Renal pelvis (tissue), 12 donors: ENCODE data around the gene FIBP. TPM values are rescaled to one million over a fixed set of nuclear protein-coding genes. Genes with fewer than 3 reads are reported as not detected.

Source experiments
- DNase-seq: peaks from one replicate; pipeline ENCODE4 v3.0.0-alpha.2; 2013
- long read RNA-seq, 16 experiments: transcript quantifications; one replicate each; lab custom pipeline, GENCODE V29; 2026
- polyA plus RNA-seq, 3 donors: library from polyadenylated mRNA; unstranded; fragments of 120-200 nt; gene quantifications; one replicate each; pipeline ENCODE4 v1.2.1, GENCODE V29; 2013; ENCODE audit not compliant: insufficient read length in 3 of 3

The FIBP gene
- polyA plus RNA-seq: 10 to 100 TPM; 86.5 to 95.6 (median 94.2) TPM
- long read RNA-seq, donor 1, transcript FIBP-201 (10 exons, 1,261 nt): minor isoform, 5 of 185 reads
- long read RNA-seq, donor 1, transcript FIBP-202 (10 exons, 1,248 nt): major isoform, 31 of 185 reads
- long read RNA-seq, donor 1, partial matches to known transcripts: 145 of 185 reads
- long read RNA-seq, donor 1, other reads (novel, unspliced or antisense): 0 of 185 reads
- long read RNA-seq, donor 2, transcript FIBP-202 (10 exons, 1,248 nt): major isoform, 50 of 69 reads
- long read RNA-seq, donor 2, transcript FIBP-201 (10 exons, 1,261 nt): minor isoform, 6 of 69 reads
- long read RNA-seq, donor 2, partial matches to known transcripts: 9 of 69 reads
- long read RNA-seq, donor 2, other reads (novel, unspliced or antisense): 0 of 69 reads
- long read RNA-seq, donor 3, transcript FIBP-206 (3 exons, 1,378 nt): minor isoform, 5 of 48 reads
- long read RNA-seq, donor 3, transcript FIBP-201 (10 exons, 1,261 nt): minor isoform, 6 of 48 reads
- long read RNA-seq, donor 3, transcript FIBP-202 (10 exons, 1,248 nt): major isoform, 27 of 48 reads
- long read RNA-seq, donor 3, partial matches to known transcripts: 8 of 48 reads
- long read RNA-seq, donor 3, other reads (novel, unspliced or antisense): 0 of 48 reads
- long read RNA-seq, donor 4, transcript FIBP-206 (3 exons, 1,378 nt): minor isoform, 5 of 66 reads
- long read RNA-seq, donor 4, transcript FIBP-202 (10 exons, 1,248 nt): major isoform, 40 of 66 reads
- long read RNA-seq, donor 4, partial matches to known transcripts: 15 of 66 reads
- long read RNA-seq, donor 4, other reads (novel, unspliced or antisense): 0 of 66 reads
- long read RNA-seq, donor 5, transcript FIBP-202 (10 exons, 1,248 nt): major isoform, 8 of 19 reads
- long read RNA-seq, donor 5, partial matches to known transcripts: 5 of 19 reads
- long read RNA-seq, donor 5, other reads (novel, unspliced or antisense): 0 of 19 reads
- long read RNA-seq, donor 6, transcript FIBP-202 (10 exons, 1,248 nt): major isoform, 22 of 34 reads
- long read RNA-seq, donor 6, transcript FIBP-201 (10 exons, 1,261 nt): minor isoform, 5 of 34 reads
- long read RNA-seq, donor 6, partial matches to known transcripts: 0 of 34 reads
- long read RNA-seq, donor 6, other reads (novel, unspliced or antisense): 0 of 34 reads
- long read RNA-seq, donor 7, transcript FIBP-202 (10 exons, 1,248 nt): major isoform, 31 of 67 reads
- long read RNA-seq, donor 7, transcript FIBP-206 (3 exons, 1,378 nt): minor isoform, 7 of 67 reads
- long read RNA-seq, donor 7, transcript FIBP-201 (10 exons, 1,261 nt): minor isoform, 6 of 67 reads
- long read RNA-seq, donor 7, partial matches to known transcripts: 21 of 67 reads
- long read RNA-seq, donor 7, other reads (novel, unspliced or antisense): 0 of 67 reads
- long read RNA-seq, donor 8, transcript FIBP-202 (10 exons, 1,248 nt): major isoform, 13 of 18 reads
- long read RNA-seq, donor 8, partial matches to known transcripts: 0 of 18 reads
- long read RNA-seq, donor 8, other reads (novel, unspliced or antisense): 0 of 18 reads
- long read RNA-seq, donor 9, transcript FIBP-202 (10 exons, 1,248 nt): major isoform, 44 of 74 reads
- long read RNA-seq, donor 9, partial matches to known transcripts: 20 of 74 reads
- long read RNA-seq, donor 9, other reads (novel, unspliced or antisense): 0 of 74 reads
- long read RNA-seq, donor 10, transcript FIBP-201 (10 exons, 1,261 nt): minor isoform, 5 of 55 reads
- long read RNA-seq, donor 10, transcript FIBP-202 (10 exons, 1,248 nt): major isoform, 20 of 55 reads
- long read RNA-seq, donor 10, partial matches to known transcripts: 24 of 55 reads
- long read RNA-seq, donor 10, other reads (novel, unspliced or antisense): 0 of 55 reads
- long read RNA-seq, donor 11, transcript FIBP-202 (10 exons, 1,248 nt): major isoform, 19 of 34 reads
- long read RNA-seq, donor 11, partial matches to known transcripts: 11 of 34 reads
- long read RNA-seq, donor 11, other reads (novel, unspliced or antisense): 0 of 34 reads
- long read RNA-seq, donor 12, transcript FIBP-202 (10 exons, 1,248 nt): major isoform, 34 of 194 reads
- long read RNA-seq, donor 12, transcript FIBP-201 (10 exons, 1,261 nt): minor isoform, 8 of 194 reads
- long read RNA-seq, donor 12, partial matches to known transcripts: 143 of 194 reads
- long read RNA-seq, donor 12, other reads (novel, unspliced or antisense): 0 of 194 reads
- long read RNA-seq, donor 13, transcript FIBP-206 (3 exons, 1,378 nt): minor isoform, 5 of 105 reads
- long read RNA-seq, donor 13, transcript FIBP-202 (10 exons, 1,248 nt): major isoform, 13 of 105 reads
- long read RNA-seq, donor 13, partial matches to known transcripts: 84 of 105 reads
- long read RNA-seq, donor 13, other reads (novel, unspliced or antisense): 0 of 105 reads
- long read RNA-seq, donor 14: 0 reads
- long read RNA-seq, donor 15, transcript FIBP-202 (10 exons, 1,248 nt): major isoform, 37 of 54 reads
- long read RNA-seq, donor 15, transcript FIBP-201 (10 exons, 1,261 nt): minor isoform, 5 of 54 reads
- long read RNA-seq, donor 15, partial matches to known transcripts: 5 of 54 reads
- long read RNA-seq, donor 15, other reads (novel, unspliced or antisense): 0 of 54 reads
- long read RNA-seq, donor 16, transcript FIBP-202 (10 exons, 1,248 nt): major isoform, 36 of 59 reads
- long read RNA-seq, donor 16, transcript FIBP-201 (10 exons, 1,261 nt): minor isoform, 5 of 59 reads
- long read RNA-seq, donor 16, partial matches to known transcripts: 14 of 59 reads
- long read RNA-seq, donor 16, other reads (novel, unspliced or antisense): 0 of 59 reads

DNA sequence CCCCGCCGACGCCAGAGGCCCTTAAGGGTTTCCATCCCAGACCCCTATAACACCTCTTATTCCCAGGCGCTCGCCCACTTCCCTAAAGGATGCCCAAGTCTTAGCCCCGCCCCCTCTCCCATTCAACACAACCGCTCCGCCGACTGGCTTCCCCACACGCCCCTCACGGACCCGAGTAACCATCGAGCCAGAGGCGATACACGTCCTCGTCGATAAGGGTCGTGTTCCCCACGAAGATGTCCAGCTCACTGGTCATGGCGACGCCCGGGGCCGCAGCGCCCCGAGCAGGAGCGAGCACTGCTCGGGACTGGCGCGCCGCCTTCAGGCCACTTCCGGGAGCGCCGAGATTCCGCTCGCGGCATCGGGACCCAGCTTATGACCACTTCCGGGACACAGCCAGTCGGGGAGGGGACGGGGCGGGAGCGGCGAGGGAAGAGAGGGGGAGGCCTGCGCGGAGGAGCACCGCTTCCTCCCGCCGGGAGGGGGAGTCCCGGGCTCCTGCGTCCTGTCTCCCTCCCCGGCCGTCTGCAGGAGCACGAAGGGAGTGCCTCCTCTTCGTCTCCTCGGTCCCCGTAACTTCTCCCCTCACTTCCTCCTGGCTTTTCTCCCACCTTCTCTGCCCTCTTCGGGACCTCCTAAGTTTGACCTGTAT lies at the start of gene FIBP:
Gene FIBP (minus strand): TSS at position 309 of the 652 bp plus-strand sequence. CDS start 53 bp downstream, at position 256.
- DNase-seq: peak; percentile 96

DNA sequence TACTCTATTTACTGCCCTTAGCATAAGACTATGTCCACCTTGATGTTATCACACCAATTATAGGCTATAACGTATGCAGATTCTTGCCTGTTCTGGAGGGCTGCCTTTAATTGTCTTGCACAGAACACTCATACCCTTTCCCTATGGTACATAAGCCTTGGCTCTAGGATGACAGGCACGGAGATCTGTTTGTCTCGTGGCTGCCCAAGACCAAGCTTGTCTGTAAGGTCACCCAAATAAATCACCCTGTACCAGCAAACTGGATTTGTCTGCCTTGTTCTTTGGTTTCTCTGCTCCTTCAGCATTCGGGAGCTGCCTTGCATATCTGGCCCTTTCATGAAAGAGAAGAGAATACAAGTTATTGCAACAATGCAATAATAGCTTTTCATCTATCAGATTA lies 49.5 kb upstream of the FIBP start:
- DNase-seq: no peak

DNA sequence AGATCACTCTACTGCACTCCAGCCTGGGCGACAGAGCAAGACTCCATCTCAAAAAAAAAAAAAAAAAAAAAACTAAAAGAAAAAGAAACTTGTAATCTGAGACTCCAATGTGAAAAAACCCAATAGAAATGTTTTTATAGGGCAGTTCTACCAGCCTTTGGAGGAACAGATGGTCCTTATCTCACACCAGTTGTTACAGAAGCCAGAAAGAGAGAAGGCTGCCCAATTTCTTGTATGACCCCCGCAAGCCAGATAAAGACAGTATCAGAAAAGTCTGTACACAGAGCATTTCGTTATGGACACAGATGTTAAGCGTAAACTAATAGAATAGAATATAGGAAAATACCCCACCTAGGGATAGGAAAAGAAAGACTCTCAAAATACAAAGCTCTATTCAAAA lies 45.7 kb upstream of the FIBP start:
- DNase-seq: no peak

DNA sequence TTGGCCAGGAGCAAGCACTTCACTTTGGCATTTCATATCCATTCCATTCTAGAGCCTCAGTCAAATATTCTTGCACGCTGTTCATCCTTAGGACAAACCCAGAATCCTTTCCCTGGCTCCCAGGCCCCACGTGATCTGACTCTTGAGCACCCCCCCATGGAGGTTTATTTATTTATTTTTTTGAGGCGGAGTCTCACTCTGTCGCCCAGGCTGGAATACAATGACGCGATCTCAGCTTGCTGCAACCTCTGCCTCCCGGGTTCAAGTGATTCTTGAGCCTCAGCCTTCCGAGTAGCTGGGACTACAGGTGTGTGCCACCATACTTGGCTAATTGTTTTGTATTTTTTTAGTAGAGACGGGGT lies 44.3 kb upstream of the FIBP start:
- no peak for DNase-seq

DNA sequence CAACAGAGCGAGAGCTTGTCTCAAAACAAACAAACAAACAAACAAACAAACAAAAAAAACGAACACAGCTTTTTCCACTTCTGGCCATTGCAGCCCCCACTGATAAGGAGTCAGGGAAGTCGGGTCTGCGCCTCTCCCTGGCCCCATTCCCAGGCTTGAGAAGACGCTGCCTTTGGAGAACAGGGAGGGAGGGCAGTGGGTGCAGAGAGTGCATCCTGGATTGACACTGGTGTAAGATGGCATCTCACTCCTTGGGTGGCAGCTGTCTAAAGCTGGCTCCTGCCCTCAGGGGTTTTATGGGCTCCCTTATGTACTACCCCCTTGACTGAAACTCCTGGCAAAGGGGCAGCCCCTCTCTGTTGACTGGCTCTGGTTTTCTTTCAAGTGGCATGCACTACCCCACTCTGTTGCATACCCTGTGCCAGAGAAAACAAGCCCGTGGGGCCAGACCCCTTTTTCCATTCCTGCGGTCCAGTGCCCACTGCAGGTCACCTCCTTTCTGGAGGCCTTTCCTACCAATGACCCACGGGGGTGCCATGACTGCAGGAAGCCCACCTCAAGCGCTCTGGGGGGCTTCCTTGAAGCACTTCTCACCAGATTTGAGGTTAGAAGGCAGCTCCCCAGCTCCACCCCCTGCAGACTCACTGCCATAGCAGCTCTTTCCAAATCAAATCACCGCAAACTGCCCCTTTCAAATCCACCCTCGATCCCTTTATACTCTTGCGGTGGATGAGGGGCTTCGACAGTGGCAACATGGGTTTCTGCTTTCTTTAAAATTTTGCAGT lies 43.7 kb upstream of the FIBP start:
- DNase-seq: no peak

DNA sequence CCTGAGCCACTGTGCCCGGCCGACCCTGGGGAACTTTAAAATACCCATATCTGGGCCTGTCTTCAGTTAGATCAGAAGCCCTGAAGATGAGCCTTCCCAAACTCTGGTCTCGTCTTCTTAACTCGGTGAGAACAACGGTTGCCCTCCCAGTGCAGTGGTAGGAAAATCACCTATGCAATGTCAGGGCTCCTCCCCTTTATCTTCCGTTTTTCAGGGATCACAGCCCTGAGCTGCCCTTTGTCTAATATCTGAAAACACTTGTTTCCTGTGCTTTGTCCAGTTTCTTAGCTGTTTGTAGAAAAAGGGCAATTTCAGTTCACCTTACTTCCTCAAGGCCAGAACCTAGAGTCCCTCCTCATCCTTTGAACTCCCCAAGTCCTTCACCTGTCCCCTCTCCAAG lies 40.4 kb upstream of the FIBP start:
- DNase-seq: no peak

DNA sequence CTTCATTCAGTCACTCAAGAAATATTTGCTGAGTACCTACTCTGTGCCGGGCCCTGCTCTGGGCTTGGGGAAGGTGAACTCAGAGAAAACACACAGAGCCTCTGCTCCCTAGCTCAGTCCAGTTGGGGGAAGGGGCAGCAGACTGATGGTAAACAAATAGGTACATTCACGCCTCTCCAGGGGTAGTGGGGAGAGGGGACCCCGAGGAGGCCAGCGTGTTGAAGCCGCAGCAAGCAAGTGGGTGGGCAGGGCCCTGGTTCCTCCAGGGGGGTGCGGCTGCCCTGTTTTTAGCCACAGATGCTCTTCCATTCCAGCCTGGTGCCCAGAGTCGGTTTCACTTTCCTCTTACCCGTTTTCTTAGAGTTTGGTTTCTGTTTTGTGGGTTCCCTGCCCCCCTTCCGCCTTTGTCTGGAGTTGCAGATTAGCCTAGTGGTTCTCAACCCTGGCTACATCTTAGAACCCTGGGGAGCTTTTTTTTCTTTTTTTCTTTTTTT lies 39.7 kb upstream of the FIBP start:
- DNase-seq: no peak

DNA sequence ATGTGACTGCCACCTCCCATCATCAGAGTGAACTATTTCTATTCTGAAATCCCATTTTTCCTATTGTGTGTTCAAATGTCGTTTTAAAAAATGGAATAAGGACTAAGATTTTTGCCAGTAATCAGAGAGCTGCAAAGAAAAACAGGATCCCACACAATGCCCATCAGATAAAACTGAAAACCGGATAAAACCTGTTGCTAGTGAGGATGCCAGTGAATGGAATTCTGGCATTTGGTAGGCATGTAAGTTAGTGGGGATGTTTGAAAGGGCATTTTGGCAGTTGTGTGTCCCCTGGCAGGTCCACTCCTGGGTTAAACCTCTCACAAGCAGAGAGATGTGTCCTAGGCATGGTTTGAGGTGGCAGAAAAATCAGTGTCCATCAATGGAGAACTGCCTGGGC lies 37.1 kb upstream of the FIBP start:
- no peak for DNase-seq

DNA sequence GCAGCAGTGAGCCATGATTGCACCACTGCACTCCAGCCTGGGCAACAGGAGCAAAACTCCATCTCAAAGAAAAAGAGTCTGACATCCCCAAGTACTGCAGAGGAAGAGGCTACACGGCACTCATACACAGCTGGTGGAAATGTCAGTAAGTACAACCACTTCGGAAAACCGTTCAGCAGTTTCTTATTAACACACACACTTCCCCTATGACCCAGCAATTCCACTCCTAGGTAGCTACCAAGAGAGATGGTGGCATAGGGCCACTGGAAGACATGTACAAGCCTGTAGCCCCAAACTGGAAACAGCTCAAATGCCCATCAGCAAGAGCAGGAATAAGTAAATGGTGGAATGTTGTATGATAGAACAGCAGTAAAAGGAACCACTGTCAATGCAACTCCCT lies 34.3 kb upstream of the FIBP start:
- no peak for DNase-seq

DNA sequence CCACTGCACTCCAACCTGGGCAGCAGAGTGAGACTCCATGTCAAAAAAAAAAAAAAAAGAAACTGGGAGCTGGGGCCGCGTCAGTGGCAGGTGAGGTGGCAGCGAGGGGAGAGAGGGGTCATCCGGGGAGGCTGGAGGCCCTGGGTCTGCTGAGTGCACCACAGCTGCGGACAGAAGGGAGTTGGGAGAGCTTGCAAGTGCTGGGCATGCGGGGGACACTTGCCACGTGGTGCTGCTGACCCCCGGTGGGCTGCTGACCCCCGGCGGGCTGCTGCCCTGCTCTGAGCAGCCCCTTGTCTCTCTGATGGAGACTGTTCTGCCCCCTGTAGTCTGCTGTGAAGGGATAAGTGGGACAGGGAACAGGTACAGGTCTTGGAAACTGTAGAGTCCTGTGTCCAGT lies 33.6 kb upstream of the FIBP start:
- DNase-seq: no peak

DNA sequence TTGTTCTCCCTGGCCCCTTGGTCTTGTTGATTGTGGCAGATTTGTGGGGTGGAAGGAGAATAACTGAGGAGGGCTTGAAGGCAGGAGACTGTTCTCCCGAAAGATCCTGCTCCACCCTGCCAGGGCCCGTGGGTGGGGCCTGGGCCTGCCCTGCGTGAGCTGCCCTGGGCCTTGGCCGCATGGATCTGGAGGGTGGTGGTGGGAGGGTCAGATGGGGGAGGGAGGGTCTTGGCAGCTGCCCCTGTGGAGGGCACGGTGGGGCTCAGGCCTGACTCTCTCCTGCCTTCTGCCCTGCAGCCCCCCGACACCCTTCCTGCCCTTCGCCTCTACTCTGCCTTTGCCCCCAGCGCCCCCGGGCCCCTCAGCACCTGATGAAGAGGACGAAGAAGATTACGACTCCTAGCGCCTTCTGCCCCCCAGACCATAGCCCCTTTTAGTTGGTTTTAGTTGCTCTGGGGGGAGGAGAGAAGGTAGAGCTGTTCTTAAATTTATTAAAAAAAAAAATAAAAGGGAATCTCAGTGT lies 32.8 kb upstream of the FIBP start:
- no peak for DNase-seq

DNA sequence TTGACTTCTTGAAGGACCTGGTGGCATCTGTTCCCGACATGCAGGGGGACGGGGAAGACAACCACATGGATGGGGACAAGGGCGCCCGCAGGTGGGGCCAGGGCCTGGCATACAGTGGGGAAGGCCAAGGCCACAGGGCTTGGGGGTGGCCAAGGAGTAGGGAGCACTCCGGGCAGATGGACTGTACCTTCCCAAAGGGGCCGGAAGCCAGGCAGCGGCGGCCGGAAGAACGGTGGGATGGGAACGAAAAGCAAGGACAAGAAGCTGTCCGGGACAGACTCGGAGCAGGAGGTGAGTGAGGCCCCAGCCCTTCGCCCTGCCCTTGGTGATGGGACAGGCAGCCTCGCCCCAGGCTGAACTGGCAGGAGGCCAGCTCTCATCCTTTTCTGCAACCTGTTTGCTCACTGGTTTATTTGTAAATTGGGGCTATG lies 32.1 kb upstream of the FIBP start:
- DNase-seq: no peak

DNA sequence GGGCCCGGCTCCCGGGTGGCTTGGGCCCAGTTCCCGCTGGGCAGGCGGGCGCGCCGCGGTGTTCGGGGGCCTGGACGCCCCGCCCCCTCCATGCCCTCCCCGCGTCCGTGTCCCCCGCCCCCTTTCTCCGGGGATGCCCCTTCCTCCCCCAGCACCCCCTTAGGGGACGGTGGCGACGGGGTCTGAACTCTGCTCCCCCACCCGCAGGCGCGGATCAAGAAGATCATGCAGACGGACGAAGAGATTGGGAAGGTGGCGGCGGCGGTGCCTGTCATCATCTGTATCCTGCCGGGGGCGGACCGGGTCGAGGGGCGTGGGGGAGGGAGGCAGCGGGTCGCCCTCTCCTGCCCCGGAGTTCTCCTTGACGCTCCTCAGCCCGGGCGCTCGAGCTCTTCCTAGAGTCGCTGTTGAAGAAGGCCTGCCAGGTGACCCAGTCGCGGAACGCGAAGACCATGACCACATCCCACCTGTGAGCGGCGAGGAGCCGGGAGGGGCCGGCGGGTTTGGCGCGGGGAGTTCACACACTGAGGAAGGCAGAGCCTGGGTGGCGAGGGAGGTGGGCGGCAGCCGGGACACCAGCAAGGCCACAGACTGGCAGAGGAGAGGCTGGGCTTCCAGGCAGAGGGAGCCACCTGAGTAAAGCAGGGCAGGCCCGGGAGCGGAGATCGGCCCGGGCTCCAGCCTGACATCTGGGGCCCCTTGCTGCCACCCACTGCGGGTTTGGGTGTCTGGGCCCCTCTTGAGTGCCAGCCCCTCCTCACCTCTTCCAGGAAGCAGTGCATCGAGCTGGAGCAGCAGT lies 31.5 kb upstream of the FIBP start:
- no peak for DNase-seq

DNA sequence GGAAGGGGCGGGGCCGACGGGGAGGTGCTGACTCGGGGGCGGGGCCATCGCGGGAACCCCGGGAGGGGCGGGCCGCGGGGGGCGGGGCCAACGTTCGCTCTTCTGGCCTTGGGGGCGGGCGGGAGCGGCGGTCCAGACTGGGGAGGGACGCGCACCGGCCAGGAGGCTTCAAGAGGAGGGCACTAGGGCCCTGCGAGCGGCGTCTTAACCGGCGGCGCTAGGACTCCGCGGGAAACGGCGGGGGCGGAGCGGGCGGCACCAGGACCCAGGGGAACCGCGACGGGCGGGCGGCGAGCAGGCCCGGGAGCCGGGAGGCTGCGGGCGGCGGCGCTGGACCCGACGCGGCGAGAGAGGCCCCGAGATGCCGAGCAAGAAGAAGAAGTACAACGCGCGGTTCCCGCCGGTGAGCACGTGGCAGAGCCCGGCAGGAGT lies 30.9 kb upstream of the FIBP start, which contains the start of gene DRAP1:
Gene DRAP1 (plus strand): TSS at position 286 of the 432 bp plus-strand sequence. CDS start 76 bp downstream, at position 362.
- peak; percentile 98 for DNase-seq
